H1 (cell line): ENCODE data around the gene PTTG2. TPM values are rescaled to one million over a fixed set of nuclear protein-coding genes. Genes with fewer than 3 reads are reported as not detected.

Experiments used
- CTCF ChIA-PET: fragments of 300-600 bp; sonication (Branson Sonifier 250); formaldehyde crosslinking; loops from one replicate; lab custom pipeline; 2021; ENCODE audit not compliant: partially characterized antibody; lab: Charles Lee
- POLR2A ChIA-PET: fragments of 300-600 bp; sonication (Branson Sonifier 250); formaldehyde crosslinking; loops from one replicate; lab custom pipeline; 2021; ENCODE audit warnings: inconsistent platforms; ENCODE audit not compliant: partially characterized antibody; lab: Charles Lee
- DNase-seq, 2 experiments: peaks; one replicate each; pipeline versions ENCODE4 v3.0.0 to v3.0.0-alpha.2; 2010 to 2022; ENCODE audit warnings: low spot score in 2 of 2, low read depth in 1 of 2, mixed read lengths in 1 of 2
- FAIRE-seq: peaks from 2 replicates; lab custom pipeline; 2011; peaks lifted over from hg19 to GRCh38; lab: Jason Lieb, UNC
- H2AFZ ChIP-seq: 2 replicates; pipeline ENCODE4 v1.8.1; 2012; ENCODE audit warnings: low read length, inconsistent platforms
- H2AK5ac ChIP-seq: 2 replicates; pipeline ENCODE4 v1.6.1; 2013; ENCODE audit warnings: low read depth, low read length
- H2BK120ac ChIP-seq: replicated peaks from 2 replicates; pipeline ENCODE3; 2013; ENCODE audit warnings: low read depth, low read length, inconsistent platforms
- H2BK12ac ChIP-seq: 2 replicates; pipeline ENCODE4 v1.6.1; 2013; ENCODE audit warnings: low read depth, low read length
- H2BK15ac ChIP-seq: 2 replicates; pipeline ENCODE4 v1.6.1; 2013; ENCODE audit warnings: low read length
- H2BK20ac ChIP-seq: 2 replicates; pipeline ENCODE4 v1.6.1; 2013; ENCODE audit warnings: low read length
- H2BK5ac ChIP-seq: 2 replicates; pipeline ENCODE4 v1.6.1; 2013; ENCODE audit warnings: low read depth, low read length
- H3K14ac ChIP-seq: 2 replicates; pipeline ENCODE4 v1.6.1; 2013; ENCODE audit warnings: inconsistent platforms; ENCODE audit not compliant: insufficient read length
- H3K18ac ChIP-seq: 2 replicates; pipeline ENCODE4 v1.6.1; 2013; ENCODE audit warnings: low read length; ENCODE audit errors: extremely low read depth
- H3K23ac ChIP-seq: 2 replicates; pipeline ENCODE4 v1.6.1; 2013; ENCODE audit warnings: inconsistent platforms; ENCODE audit not compliant: insufficient read length
- H3K23me2 ChIP-seq: 2 replicates; pipeline ENCODE4 v1.6.1; 2013; ENCODE audit warnings: low read depth, low read length
- H3K27ac ChIP-seq: 2 replicates; pipeline ENCODE4 v1.6.1; 2011; ENCODE audit warnings: low read depth, low read length, inconsistent platforms
- H3K27me3 ChIP-seq, 4 experiments: replicated peaks in 1 of 4; 1 replicate in 1 of 4; 2 replicates in 3 of 4; pipeline versions ENCODE4 v1.6.1 to v1.8.1; 2011 to 2013; ENCODE audit warnings: low read length in 3 of 4, mild to moderate bottlenecking in 3 of 4, inconsistent platforms in 2 of 4, mixed read lengths in 2 of 4, moderate library complexity in 1 of 4; ENCODE audit not compliant: control insufficient read depth in 3 of 4, insufficient read depth in 3 of 4; ENCODE audit errors: extremely low read depth in 1 of 4
- H3K36me3 ChIP-seq, 4 experiments: 2 replicates each; pipeline versions ENCODE4 v1.6.1 to v1.8.1; 2011 to 2013; ENCODE audit warnings: mild to moderate bottlenecking in 4 of 4, low read length in 3 of 4, moderate library complexity in 2 of 4, control low read depth in 1 of 4, inconsistent platforms in 1 of 4; ENCODE audit not compliant: insufficient read depth in 4 of 4, control insufficient read depth in 2 of 4
- H3K4ac ChIP-seq: replicated peaks from 2 replicates; pipeline ENCODE3; 2013; ENCODE audit warnings: low read length, low read depth, mixed read lengths, inconsistent platforms; ENCODE audit not compliant: insufficient read length
- H3K4me1 ChIP-seq, 4 experiments: replicated peaks in 1 of 4; 1 replicate in 1 of 4; 2 replicates in 3 of 4; pipeline versions ENCODE4 v1.6.1 to v1.8.1; 2011 to 2013; ENCODE audit warnings: low read length in 3 of 4, inconsistent platforms in 2 of 4, mixed read lengths in 1 of 4; ENCODE audit not compliant: insufficient read depth in 4 of 4, control insufficient read depth in 3 of 4
- H3K4me2 ChIP-seq, 2 experiments: 2 replicates each; pipeline versions ENCODE4 v1.6.1 to v1.8.1; 2011 to 2013; ENCODE audit warnings: low read depth in 2 of 2, low read length in 2 of 2, control low read depth in 1 of 2, inconsistent platforms in 1 of 2, mild to moderate bottlenecking in 1 of 2; ENCODE audit not compliant: insufficient read depth in 1 of 2
- H3K4me3 ChIP-seq, 4 experiments: fragments of 200-600, 300-600 bp in 1 of 4; sonication (generic), shearing (Covaris generic), sonication (Bioruptor Twin) in 1 of 4; 2 replicates each; pipeline versions ENCODE4 v1.5.1 to v1.8.1; 2011 to 2016; ENCODE audit warnings: low read length in 4 of 4, low read depth in 3 of 4, control low read depth in 2 of 4, inconsistent platforms in 2 of 4, mild to moderate bottlenecking in 2 of 4, mixed read lengths in 1 of 4, moderate library complexity in 1 of 4; ENCODE audit not compliant: insufficient read depth in 2 of 4; ENCODE audit errors: extremely low read depth in 1 of 4
- H3K56ac ChIP-seq: replicated peaks from 2 replicates; pipeline ENCODE3; 2013; ENCODE audit warnings: low read depth, mild to moderate bottlenecking, mixed read lengths, low read length, inconsistent platforms; ENCODE audit not compliant: insufficient read length
- H3K79me1 ChIP-seq: 2 replicates; pipeline ENCODE4 v1.6.1; 2013; ENCODE audit warnings: low read depth, low read length, control low read depth
- H3K79me2 ChIP-seq, 2 experiments: 2 replicates each; pipeline versions ENCODE4 v1.6.1 to v1.8.1; 2012 to 2013; ENCODE audit warnings: low read length in 2 of 2, mild to moderate bottlenecking in 2 of 2, inconsistent platforms in 1 of 2; ENCODE audit not compliant: insufficient read depth in 2 of 2, control insufficient read depth in 1 of 2
- H3K9ac ChIP-seq, 4 experiments: replicated peaks in 1 of 4; 1 replicate in 1 of 4; 2 replicates in 3 of 4; pipeline versions ENCODE4 v1.6.1 to v1.8.1; 2011 to 2013; ENCODE audit warnings: low read depth in 3 of 4, low read length in 3 of 4, control low read depth in 2 of 4, mild to moderate bottlenecking in 2 of 4, moderate library complexity in 2 of 4, inconsistent platforms in 1 of 4; ENCODE audit errors: extremely low read depth in 1 of 4
- H3K9me3 ChIP-seq, 2 experiments: 2 replicates each; pipeline versions ENCODE4 v1.6.1 to v1.8.1; 2012 to 2013; ENCODE audit warnings: mild to moderate bottlenecking in 2 of 2, moderate library complexity in 2 of 2, control low read depth in 1 of 2, inconsistent platforms in 1 of 2, low read depth in 1 of 2, low read length in 1 of 2, mixed read lengths in 1 of 2; ENCODE audit not compliant: insufficient read depth in 2 of 2
- H4K20me1 ChIP-seq, 2 experiments: replicated peaks in 1 of 2; 2 replicates each; pipeline versions ENCODE3 to v1.8.1; 2011 to 2013; ENCODE audit warnings: inconsistent platforms in 2 of 2, low read length in 2 of 2, mild to moderate bottlenecking in 1 of 2; ENCODE audit not compliant: insufficient read depth in 2 of 2, control insufficient read depth in 1 of 2
- H4K5ac ChIP-seq: 2 replicates; pipeline ENCODE4 v1.6.1; 2013; ENCODE audit warnings: low read length, low read depth, mixed read lengths, inconsistent platforms; ENCODE audit not compliant: insufficient read length
- H4K8ac ChIP-seq: 2 replicates; pipeline ENCODE4 v1.8.0; 2013; ENCODE audit warnings: mild to moderate bottlenecking, moderate library complexity, low read length, inconsistent platforms; ENCODE audit not compliant: insufficient read depth; ENCODE audit errors: extremely low read depth
- H4K91ac ChIP-seq: replicated peaks from 2 replicates; pipeline ENCODE3; 2013; ENCODE audit warnings: low read length, mixed read lengths, inconsistent platforms; ENCODE audit not compliant: insufficient read length
- ASH2L ChIP-seq: fragments of 200-600, 300-600 bp; sonication (generic); IDR thresholded peaks from one replicate; pipeline ENCODE4 v1.7.1; 2017; ENCODE audit warnings: low read length
- CBX8 ChIP-seq: fragments of 300-800, 300-1000 bp; sonication (generic); IDR thresholded peaks from 2 replicates; pipeline ENCODE4 v1.7.1; 2016; ENCODE audit warnings: low read depth, low read length, borderline replicate concordance
- EP300 ChIP-seq, 2 experiments: IDR thresholded peaks; 1 replicate in 1 of 2; 2 replicates in 1 of 2; pipeline ENCODE4 v1.6.1; 2011 to 2012; ENCODE audit warnings: low read depth in 2 of 2, low read length in 2 of 2, mild to moderate bottlenecking in 2 of 2, borderline replicate concordance in 1 of 2, inconsistent platforms in 1 of 2, moderate library complexity in 1 of 2
- NANOG ChIP-seq: IDR thresholded peaks from 2 replicates; pipeline ENCODE4 v1.6.1; 2011; ENCODE audit warnings: low read length, low read depth, mild to moderate bottlenecking, inconsistent platforms; ENCODE audit not compliant: insufficient read depth, poor library complexity, severe bottlenecking
- POU5F1 ChIP-seq: IDR thresholded peaks from 2 replicates; pipeline ENCODE4 v1.6.1; 2011; ENCODE audit warnings: low read depth, mild to moderate bottlenecking, low read length, moderate library complexity
- RNF2 ChIP-seq: fragments of 200-900, 300-1000 bp; sonication (generic); IDR thresholded peaks from 2 replicates; pipeline ENCODE4 v1.7.1; 2016; ENCODE audit warnings: borderline replicate concordance, low read depth, mild to moderate bottlenecking, antibody characterized with exemption, low read length; ENCODE audit not compliant: poor library complexity, severe bottlenecking; ENCODE audit errors: missing control alignments
- RXRA ChIP-seq: IDR thresholded peaks from 2 replicates; pipeline ENCODE4 v1.6.1; 2011; ENCODE audit warnings: low read depth, mild to moderate bottlenecking, low read length, moderate library complexity; ENCODE audit not compliant: insufficient read depth
- SP1 ChIP-seq: IDR thresholded peaks from 2 replicates; pipeline ENCODE4 v1.6.1; 2011; ENCODE audit warnings: low read depth, low read length
- SP2 ChIP-seq: IDR thresholded peaks from 2 replicates; pipeline ENCODE4 v1.6.1; 2012; ENCODE audit warnings: mild to moderate bottlenecking, low read length, inconsistent platforms
- SRF ChIP-seq: IDR thresholded peaks from 2 replicates; pipeline ENCODE4 v1.6.1; 2011; ENCODE audit warnings: mild to moderate bottlenecking, low read depth, low read length, moderate library complexity
- TEAD4 ChIP-seq: IDR thresholded peaks from 2 replicates; pipeline ENCODE4 v1.6.1; 2012; ENCODE audit warnings: low read depth, low read length, inconsistent platforms, mixed read lengths
- WGBS, 2 experiments: shearing (Covaris generic) in 1 of 2; methylation state at CpG; one replicate each; pipeline versions ENCODE4 v1.1.6 to v1.1.7; 2013 to 2015; ENCODE audit warnings: low lambda C conversion rate in 2 of 2, mixed read lengths in 2 of 2, inconsistent platforms in 1 of 2, low coverage in 1 of 2, missing lambda C conversion rate in 1 of 2; ENCODE audit not compliant: insufficient replicate concordance in 2 of 2, insufficient coverage in 1 of 2, insufficient read length in 1 of 2; ENCODE audit errors: extremely low coverage in 1 of 2, missing lambda C conversion rate in 1 of 2; 5-methylcytosine and 5-hydroxymethylcytosine counted together
- polyA plus RNA-seq, 7 experiments: library from polyadenylated mRNA; depleted of rRNA in 3 of 7; stranded (reverse) in 5 of 7; unstranded in 2 of 7; fragments of >200 nt in 5 of 7; fragments of 200-250 nt in 2 of 7; gene quantifications; 1 replicate in 5 of 7; 2 replicates in 1 of 7; 4 replicates in 1 of 7; pipeline versions ENCODE4 v1.2.1 to v1.2.3, GENCODE V29; 2011 to 2013; ENCODE audit warnings: missing spikeins in 2 of 7, mixed read lengths in 2 of 7
- total RNA-seq: library from RNA; stranded (reverse); fragmentation: NEBNext Ultra II Directional; extraction: Animal tissue kit (Norgen Biotek cat#: 25700); gene quantifications from 2 replicates; pipeline ENCODE4 v1.2.1, GENCODE V29; 2021

The PTTG2 gene
- total and polyA plus RNA-seq, 2 of the 8 experiments (the other 6 are each of a cell fraction or from before 2014, with no cell fraction given), result not detected

DNA sequence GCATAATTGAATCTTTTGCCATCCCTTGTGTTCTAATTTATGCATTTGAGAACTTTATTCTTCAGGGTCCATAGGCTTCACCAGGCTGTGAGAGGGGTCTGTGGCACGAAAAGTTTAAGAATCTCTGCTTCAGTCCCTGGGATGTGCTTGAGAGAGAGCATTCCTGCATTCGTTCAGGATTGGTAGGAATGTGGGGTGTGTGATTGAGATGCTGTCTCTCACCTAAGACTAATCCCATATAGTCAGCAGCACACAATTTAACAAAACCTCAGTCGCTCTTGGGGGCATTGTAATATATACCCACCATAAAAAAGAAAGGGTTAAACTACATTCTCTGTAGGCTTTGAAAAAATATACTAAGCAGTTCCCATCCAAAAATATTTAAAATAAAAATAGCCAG is 41.7 kb downstream of the PTTG2 start:
- Histone ChIP-seq H3K27ac (no peak overlapping the region), H3K4me2 (0 out of 4 replicates have a peak overlapping the region, but pooled peaks of 1 of the 2 experiments have one; percentile 4)
- no peak for DNase-seq

More for the DNA sequence above, 41.7 kb downstream of the PTTG2 start:
- no peak overlapping the region for H3K4ac ChIP-seq
- H2BK12ac ChIP-seq, result no peak overlapping the region
- H4K20me1 ChIP-seq, result peaks cover 0 to 2% of the 10 kb centered on the region in 2 experiments
- no peak overlapping the region for H3K23ac ChIP-seq
- H3K79me2 ChIP-seq, result peaks cover 0 to 70% of the 10 kb centered on the region in 2 experiments; a peak in 3 of 4 replicates
- H2BK5ac ChIP-seq, result no peak overlapping the region
- H3K56ac ChIP-seq, result no peak overlapping the region
- peak; percentile 95 for FAIRE-seq
- ChIA-PET CTCF (interaction anchor here (1.0 kb wide), 1 partner anchor 12 kb away, joined by 3 read pairs; no protein-coding TSS in a partner anchor), POLR2A (interaction anchor here (3.8 kb wide), 1 partner anchor 25 kb away, joined by 15 read pairs; no protein-coding TSS in a partner anchor)
- H2BK20ac ChIP-seq, result no peak overlapping the region
- H3K23me2 ChIP-seq, result no peaks in the 10 kb centered on the region
- H4K91ac ChIP-seq, result no peak overlapping the region
- no peak overlapping the region for H2AFZ ChIP-seq
- H3K4me3 ChIP-seq, result no peak overlapping the region; a peak in 2 of 8 replicates
- peaks cover 14% of the 10 kb centered on the region; the same call in 1 of the 2 replicates for H3K79me1 ChIP-seq
- H3K27me3 ChIP-seq, result no peaks in the 10 kb centered on the region
- H3K18ac ChIP-seq, result no peak overlapping the region
- no peak overlapping the region for H3K14ac ChIP-seq
- 10% methylated on average over 3 of the region's 3 CpGs; no CpG with 5 or more reads in 1 of the 2 experiments for WGBS, 2 experiments
- no peak overlapping the region for H2BK15ac ChIP-seq
- peaks cover 9 to 28% (median 20%) of the 10 kb centered on the region in 4 experiments; a peak in 6 of 7 replicates for H3K4me1 ChIP-seq
- H2AK5ac ChIP-seq, result no peak overlapping the region
- no peak overlapping the region for H4K5ac ChIP-seq
- H4K8ac ChIP-seq, result no peak overlapping the region
- no peak for TF ChIP-seq POU5F1
- TF ChIP-seq RXRA, result no peak
- peak; percentile 47; the same call in 1 of the 2 replicates for TF ChIP-seq SP1
- TF ChIP-seq SRF, result no peak
- TF ChIP-seq RNF2, result no peak
- peak; percentile 98 for TF ChIP-seq TEAD4
- TF ChIP-seq NANOG, result peak; percentile 55
- TF ChIP-seq CBX8, result no peak
- TF ChIP-seq SP2, result no peak
- TF ChIP-seq EP300 (IDR thresholded peaks at IDR 0.05; ENCODE audit: borderline replicate concordance in 1 of 2, low read depth in 2 of 2, low read length in 2 of 2), result 0 out of 3 replicates have a peak, but pooled peaks of 1 of the 2 experiments have one; percentile 6
- no peak for TF ChIP-seq ASH2L
- no peak overlapping the region for H3K9ac ChIP-seq
- H3K36me3 ChIP-seq, result no peaks in the 10 kb centered on the region
- H2BK120ac ChIP-seq, result no peak overlapping the region
- H3K9me3 ChIP-seq, result no peaks in the 10 kb centered on the region
